ENCODE data around the gene OPN4. TPM values are rescaled to one million over a fixed set of nuclear protein-coding genes. Genes with fewer than 3 reads are reported as not detected.
A peak's percentile ranks its signal among the peaks of the same experiment; 100 is the strongest.
"Not testable (repeated sequence)": the region's sequence is repeated elsewhere in the genome, so short reads cannot be mapped to it uniquely, and the experiment has no call there.

Gene OPN4
- total RNA-seq, 2 donors from 2014 or later = not detected

DNA sequence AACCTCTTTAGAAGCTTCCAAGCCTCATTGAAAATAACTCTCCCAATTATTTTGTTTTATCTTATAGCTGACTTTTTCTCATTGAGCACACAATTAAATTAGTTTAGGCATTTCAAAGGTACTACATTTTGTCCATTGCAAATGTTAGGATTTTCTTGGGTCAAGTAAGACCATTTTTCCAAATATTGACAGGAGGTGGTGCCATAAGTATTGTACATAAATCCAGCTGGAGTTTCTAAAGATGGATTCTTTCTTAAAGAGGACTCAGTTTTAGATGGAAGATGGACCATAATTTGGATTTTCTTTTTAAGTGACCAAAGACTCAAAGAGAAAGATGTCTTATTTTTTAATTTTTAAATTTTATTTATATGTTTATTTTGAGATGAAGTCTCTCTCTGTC lies 12.3 kb upstream of the OPN4 start:
- peaks cover 8 to 31% of the 10 kb centered on the region in 2 donors for H3K27me3 Mint-ChIP-seq
- no peaks in the 10 kb centered on the region for H3K36me3 Mint-ChIP-seq
- ATAC-seq (no peak), DNase-seq (ENCODE audit: low spot score) (no peak)
- H3K4me3 Mint-ChIP-seq = no peak overlapping the region
- H3K4me1 Mint-ChIP-seq (ENCODE audit: low read depth in 2 of 2) = peaks cover 4 to 7% of the 10 kb centered on the region in 2 donors
- no peak overlapping the region for H3K27ac Mint-ChIP-seq
- H3K9me3 Mint-ChIP-seq = no peaks in the 10 kb centered on the region

DNA sequence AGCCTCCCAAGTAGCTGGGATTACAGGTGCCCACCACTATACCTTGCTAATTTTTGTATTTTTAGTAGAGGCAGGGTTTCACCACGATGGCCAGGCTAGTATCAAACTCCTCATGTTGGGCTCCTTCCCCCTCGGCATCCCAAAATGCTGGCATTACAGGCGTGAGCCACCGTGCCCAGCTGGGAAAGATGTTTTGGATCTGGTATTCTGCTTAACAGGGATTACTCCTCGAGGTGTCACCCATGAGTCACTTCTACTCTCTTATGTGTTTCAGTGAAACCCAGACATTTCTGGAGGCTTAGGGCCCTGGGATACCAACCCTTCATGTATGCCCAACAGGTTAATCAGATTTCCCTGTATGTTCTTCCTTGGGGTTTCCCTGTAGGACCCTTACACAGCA lies 11.8 kb upstream of the OPN4 start:
- Mint-ChIP-seq H3K36me3 (no peaks in the 10 kb centered on the region), H3K9me3 (no peaks in the 10 kb centered on the region), H3K4me1 (ENCODE audit: low read depth in 2 of 2) (peaks cover 4 to 7% of the 10 kb centered on the region in 2 donors), H3K27me3 (peaks cover 8 to 26% of the 10 kb centered on the region in 2 donors), H3K27ac (no peak overlapping the region), H3K4me3 (no peak overlapping the region)
- ATAC-seq (no peak), DNase-seq (ENCODE audit: low spot score) (no peak)

DNA sequence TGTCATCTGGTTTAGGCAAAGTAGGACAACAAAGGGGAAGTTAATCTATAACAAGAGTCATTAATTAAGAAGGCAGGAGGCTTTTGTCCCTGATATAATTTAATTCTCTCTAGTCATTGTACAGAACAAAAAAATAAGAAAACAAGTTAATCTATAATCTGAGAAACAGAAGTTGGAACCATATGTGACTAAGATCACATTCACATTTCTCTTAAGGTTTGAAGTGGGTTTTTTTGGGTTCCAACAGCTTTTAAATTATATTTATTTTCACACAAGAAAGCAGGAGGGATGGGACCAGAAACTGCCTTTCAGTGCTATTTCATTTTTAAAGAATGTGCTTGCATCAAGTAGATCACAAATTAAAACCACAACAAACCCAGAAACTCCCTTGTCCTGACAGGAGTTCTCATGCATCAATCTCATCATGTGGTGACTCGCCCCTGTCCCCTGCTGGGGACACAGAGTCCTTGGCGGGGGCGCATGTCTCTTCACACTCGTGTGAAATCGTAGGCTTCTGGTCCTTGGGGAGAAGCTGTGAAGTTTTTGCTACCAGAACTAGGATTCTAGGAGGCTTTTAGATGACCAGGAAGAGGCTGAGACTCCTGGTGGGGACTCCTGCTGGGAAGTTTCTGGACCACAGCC lies 10.1 kb upstream of the OPN4 start:
- Mint-ChIP-seq H3K36me3 (no peaks in the 10 kb centered on the region), H3K27ac (no peak overlapping the region), H3K4me1 (ENCODE audit: low read depth in 2 of 2) (peaks cover 4 to 7% of the 10 kb centered on the region in 2 donors), H3K9me3 (no peaks in the 10 kb centered on the region), H3K4me3 (no peak overlapping the region), H3K27me3 (peaks cover 4 to 16% of the 10 kb centered on the region in 2 donors)
- ATAC-seq (no peak), DNase-seq (ENCODE audit: low spot score) (no peak)

DNA sequence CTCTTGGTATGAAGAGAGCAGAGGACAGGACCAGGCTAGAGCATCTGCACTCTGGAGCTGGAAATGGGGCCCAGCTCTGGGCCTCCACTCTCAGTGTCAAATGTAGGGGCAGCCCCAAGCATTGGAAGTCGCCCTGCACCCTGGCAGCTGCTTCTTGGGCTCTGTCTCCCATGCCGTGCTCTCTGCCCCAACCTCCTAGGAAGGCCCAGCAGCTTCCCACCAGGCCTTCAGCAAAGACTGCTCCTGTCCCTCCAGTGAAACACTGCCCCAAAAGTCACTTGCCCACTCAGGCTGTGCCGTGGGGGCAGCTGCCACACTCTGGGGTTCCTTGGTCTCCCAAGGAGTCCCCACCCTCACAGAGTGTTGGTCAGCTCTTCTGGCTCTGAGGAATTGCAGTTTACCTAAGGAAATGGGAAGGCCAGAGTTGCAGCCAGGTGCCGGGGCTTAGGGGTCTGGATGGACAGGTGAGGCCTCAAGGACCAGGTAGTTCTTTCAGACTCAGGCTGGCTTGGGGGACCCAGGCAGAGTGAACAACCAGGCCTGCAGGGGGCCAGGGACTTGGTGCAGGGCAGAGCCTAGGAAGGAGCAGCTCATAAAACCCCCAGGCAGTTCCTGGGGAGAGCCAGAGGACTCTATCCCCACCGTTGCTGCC lies 9.4 kb upstream of the OPN4 start:
- peak; percentile 31 to 38 for ATAC-seq
- Mint-ChIP-seq H3K9me3 (no peaks in the 10 kb centered on the region), H3K36me3 (no peaks in the 10 kb centered on the region), H3K4me1 (ENCODE audit: low read depth in 2 of 2) (peaks cover 4 to 7% of the 10 kb centered on the region in 2 donors), H3K27ac (no peak overlapping the region), H3K4me3 (no peak overlapping the region), H3K27me3 (peaks cover 3 to 13% of the 10 kb centered on the region in 2 donors)
- no peak for DNase-seq (ENCODE audit: low spot score)

DNA sequence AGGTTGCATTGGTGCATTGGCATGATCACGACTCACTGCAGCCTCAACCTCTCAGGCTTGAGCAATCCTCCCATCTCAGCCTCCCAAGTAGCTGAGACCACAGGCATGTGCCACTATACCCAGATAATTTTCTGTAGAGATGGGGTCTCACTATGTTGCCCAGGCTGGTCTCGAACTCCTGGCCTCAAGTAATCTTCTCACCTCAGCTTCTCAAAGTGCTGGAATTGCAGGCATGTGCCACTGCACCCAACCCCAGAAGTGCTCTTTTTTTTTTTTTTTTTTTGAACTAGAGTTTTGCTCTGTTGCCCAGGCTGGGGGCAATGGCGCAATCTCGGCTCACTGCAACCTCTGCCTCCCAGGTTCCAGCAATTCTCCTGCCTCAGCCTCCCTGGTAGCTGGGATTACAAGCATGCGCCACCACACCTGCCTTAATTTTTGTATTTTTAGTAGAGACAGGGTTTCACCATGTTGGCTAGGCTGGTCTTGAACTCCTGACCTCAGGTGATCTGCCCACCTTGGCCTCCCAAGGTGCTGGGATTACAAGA lies 8.7 kb upstream of the OPN4 start:
- not testable (repeated sequence) for ATAC-seq; H3K4me1 Mint-ChIP-seq (ENCODE audit: low read depth in 2 of 2); H3K36me3 Mint-ChIP-seq; H3K27ac Mint-ChIP-seq; H3K27me3 Mint-ChIP-seq; H3K9me3 Mint-ChIP-seq; H3K4me3 Mint-ChIP-seq; DNase-seq (ENCODE audit: low spot score)

GRCh38 chr10:86646532-86646931 lies 7.8 kb upstream of the OPN4 start:
- Mint-ChIP-seq H3K27ac (no peak overlapping the region), H3K4me1 (ENCODE audit: low read depth in 2 of 2) (peaks cover 4 to 7% of the 10 kb centered on the region in 2 donors), H3K27me3 (peaks cover 0 to 5% of the 10 kb centered on the region in 2 donors), H3K9me3 (no peaks in the 10 kb centered on the region), H3K36me3 (no peaks in the 10 kb centered on the region), H3K4me3 (no peak overlapping the region)
- DNase-seq (ENCODE audit: low spot score) (no peak), ATAC-seq (no peak)

DNA sequence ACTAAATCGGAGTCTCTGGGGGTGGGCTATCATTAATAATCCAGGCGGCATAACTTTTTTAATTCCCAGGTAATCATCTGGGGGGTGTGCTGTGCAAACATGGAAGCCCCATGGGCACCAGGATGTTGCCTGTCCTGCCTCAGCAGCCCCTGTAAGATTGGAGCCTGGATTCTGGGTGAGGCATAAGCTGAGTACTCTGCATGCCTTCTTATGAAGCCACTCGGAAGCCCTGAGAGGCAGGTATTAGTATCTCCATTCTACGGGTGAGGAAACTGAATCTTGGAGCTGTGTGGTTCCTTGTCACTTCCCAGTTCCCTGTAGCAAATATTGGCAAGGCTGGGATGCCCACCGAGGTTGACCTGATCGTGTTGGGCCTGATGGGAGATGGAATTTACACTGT lies 7.4 kb upstream of the OPN4 start:
- no peaks in the 10 kb centered on the region for H3K9me3 Mint-ChIP-seq
- no peak overlapping the region for H3K4me3 Mint-ChIP-seq
- peaks cover 0 to 1% of the 10 kb centered on the region in 2 donors for H3K27me3 Mint-ChIP-seq
- no peak for DNase-seq (ENCODE audit: low spot score)
- peaks cover 4 to 7% of the 10 kb centered on the region in 2 donors for H3K4me1 Mint-ChIP-seq (ENCODE audit: low read depth in 2 of 2)
- no peak overlapping the region for H3K27ac Mint-ChIP-seq
- no peak for ATAC-seq
- H3K36me3 Mint-ChIP-seq = no peaks in the 10 kb centered on the region

DNA sequence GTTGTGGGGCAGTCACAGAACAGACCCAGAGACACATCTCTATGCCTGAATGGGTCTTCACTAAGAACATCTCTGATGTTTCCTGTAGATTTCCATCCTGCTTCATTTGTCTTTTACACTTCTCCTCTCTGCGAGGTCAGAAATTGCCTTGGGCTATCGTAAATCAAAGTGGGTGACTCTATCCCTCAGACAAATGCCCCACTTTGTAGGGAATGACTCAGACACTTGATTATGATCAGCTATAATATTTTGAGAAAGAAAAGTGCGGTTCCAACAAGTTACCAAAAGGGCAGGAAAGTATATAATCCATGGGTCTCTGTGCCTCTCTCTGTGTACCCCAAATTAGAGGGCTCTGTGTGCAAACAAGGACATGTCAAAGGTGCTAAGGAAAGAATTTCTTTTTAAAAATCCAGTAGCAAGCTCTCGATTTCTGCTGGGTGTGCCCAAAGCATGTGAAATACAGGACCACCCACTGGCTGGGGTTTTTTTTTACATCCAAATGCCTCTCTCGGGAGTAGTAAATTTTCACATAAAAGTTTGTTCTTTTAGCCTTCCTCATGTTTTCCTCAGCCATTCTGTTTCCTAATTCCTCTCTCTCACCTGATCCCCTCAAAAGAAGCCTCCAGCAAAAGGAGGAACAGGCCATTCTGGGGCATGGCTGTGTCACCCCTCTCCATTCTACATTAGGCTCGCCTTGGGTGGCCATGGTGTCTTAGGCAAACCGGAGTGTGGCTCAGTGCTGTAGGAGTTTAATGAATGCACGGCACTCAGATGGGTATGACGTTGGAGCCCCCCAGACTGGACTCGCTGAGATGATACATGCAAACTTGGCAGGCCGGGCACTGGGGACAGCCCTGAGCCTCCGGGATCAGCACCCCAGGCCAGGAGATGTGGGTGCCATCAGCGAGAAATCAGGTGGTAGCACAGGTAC lies 6.3 kb upstream of the OPN4 start:
- Mint-ChIP-seq H3K27ac (no peak overlapping the region), H3K4me3 (no peak overlapping the region), H3K36me3 (no peaks in the 10 kb centered on the region), H3K27me3 (no peaks in the 10 kb centered on the region), H3K9me3 (no peaks in the 10 kb centered on the region), H3K4me1 (ENCODE audit: low read depth in 2 of 2) (peaks cover 4 to 7% of the 10 kb centered on the region in 2 donors)
- ATAC-seq (no peak), DNase-seq (ENCODE audit: low spot score) (no peak)

DNA sequence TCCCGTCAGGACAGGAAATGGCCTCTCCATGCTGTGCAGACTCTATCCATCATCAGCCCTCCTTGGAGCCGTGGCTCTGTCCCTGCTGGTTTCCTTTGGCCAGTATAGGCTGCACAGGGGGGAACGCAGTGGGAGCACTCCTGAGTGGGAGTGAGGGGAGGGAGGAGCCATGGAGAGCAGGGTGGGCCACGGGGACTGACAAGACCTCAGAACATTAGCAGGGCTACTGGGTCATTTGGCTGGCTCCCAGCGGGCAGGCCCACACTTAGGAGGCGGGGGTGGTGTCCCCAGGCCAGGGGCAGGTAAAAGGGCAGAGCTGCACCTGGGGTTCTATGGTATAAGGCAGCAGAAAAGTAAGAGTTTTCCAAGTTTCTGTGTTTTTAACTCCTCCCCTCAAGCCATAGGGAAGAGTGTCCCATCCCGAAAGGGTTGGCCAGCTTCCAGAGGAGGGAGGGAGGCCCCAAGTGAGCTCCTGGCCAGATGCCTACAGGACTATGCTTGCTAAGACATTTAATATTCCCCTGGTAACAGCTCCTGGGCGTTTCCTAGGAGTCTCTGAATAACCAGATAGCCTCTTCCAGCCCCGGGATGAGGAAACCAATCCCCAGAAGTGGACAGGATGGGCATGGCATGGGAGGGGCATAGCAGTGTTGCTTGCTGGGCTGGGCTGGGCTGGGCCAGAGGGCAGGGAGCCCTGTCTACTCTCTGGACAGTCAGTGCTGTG lies 5.5 kb upstream of the OPN4 start:
- no peaks in the 10 kb centered on the region for H3K36me3 Mint-ChIP-seq
- H3K27me3 Mint-ChIP-seq = no peaks in the 10 kb centered on the region
- H3K4me3 Mint-ChIP-seq = no peak overlapping the region
- DNase-seq (ENCODE audit: low spot score) (no peak), ATAC-seq (no peak)
- H3K9me3 Mint-ChIP-seq = no peaks in the 10 kb centered on the region
- H3K27ac Mint-ChIP-seq = no peak overlapping the region
- H3K4me1 Mint-ChIP-seq (ENCODE audit: low read depth in 2 of 2) = no peaks in the 10 kb centered on the region

DNA sequence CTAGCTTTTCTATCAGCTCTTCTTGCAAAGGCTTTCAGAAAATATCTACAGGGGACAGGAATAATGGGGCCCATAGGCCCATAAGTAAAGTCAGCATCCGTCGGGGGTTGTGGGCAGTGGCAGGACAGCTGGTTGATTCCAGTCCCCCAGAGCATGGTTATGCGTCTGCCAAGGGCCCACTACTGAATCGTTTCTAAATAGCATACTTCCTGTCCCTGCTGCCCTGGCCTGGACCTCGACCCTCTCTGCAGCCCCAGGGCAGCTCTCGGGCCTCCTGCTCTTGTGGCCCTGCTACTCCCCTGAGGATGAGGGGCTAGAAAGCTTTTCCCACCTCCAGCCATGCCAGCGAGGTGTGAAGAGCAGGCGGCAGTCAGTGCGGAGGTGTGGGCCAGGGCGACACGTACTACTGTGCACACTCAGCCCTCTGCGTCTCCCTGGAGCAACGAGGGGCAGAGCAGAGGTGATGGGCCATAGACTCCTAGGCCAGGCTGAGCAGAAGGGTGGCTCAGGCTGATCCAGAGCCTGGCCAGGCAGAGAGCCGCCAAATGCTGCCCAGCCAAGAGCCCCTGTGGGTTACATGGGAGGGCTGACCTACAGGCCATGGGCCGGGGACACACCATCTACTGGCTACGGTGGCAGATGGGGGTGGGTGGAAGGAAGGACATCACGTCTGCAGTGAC lies 4.7 kb upstream of the OPN4 start:
- no peaks in the 10 kb centered on the region for H3K9me3 Mint-ChIP-seq
- H3K4me3 Mint-ChIP-seq = no peak overlapping the region
- DNase-seq (ENCODE audit: low spot score) (peak; percentile 54), ATAC-seq (no peak)
- H3K27me3 Mint-ChIP-seq = no peaks in the 10 kb centered on the region
- H3K36me3 Mint-ChIP-seq = no peaks in the 10 kb centered on the region
- no peaks in the 10 kb centered on the region for H3K4me1 Mint-ChIP-seq (ENCODE audit: low read depth in 2 of 2)
- H3K27ac Mint-ChIP-seq = no peak overlapping the region

GRCh38 chr10:86650151-86650550 lies 4.2 kb upstream of the OPN4 start:
- no peaks in the 10 kb centered on the region for H3K9me3 Mint-ChIP-seq
- H3K4me1 Mint-ChIP-seq (ENCODE audit: low read depth in 2 of 2) = no peaks in the 10 kb centered on the region
- H3K4me3 Mint-ChIP-seq = no peak overlapping the region
- H3K27ac Mint-ChIP-seq = no peak overlapping the region
- ATAC-seq (no peak), DNase-seq (ENCODE audit: low spot score) (peak; percentile 22)
- H3K27me3 Mint-ChIP-seq = no peaks in the 10 kb centered on the region
- H3K36me3 Mint-ChIP-seq = no peaks in the 10 kb centered on the region

DNA sequence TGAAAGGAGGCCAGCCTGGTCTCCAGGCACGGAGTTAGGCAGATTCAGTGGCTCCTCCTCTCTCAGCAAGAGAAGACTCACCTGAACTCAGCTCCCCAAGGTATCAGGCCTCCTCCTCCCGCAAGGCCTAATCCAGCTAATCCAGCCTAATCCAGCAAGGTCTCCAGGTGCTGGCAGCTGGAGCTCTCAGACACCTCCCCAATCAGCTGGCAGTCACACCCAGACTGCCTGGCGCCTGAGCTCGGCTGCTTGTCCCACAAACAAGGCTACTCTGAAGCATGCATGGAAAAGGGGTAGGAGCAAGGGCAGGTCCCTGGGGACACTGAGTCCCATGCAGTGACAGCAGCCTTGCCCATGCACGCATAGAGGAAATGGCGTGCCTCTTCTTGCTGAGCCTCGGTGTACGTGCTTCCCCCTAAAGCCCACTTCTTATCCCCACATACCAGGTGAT lies 3.3 kb upstream of the OPN4 start:
- Mint-ChIP-seq H3K27me3 (no peaks in the 10 kb centered on the region), H3K4me3 (no peak overlapping the region), H3K27ac (no peak overlapping the region), H3K36me3 (no peaks in the 10 kb centered on the region), H3K4me1 (ENCODE audit: low read depth in 2 of 2) (no peaks in the 10 kb centered on the region), H3K9me3 (no peaks in the 10 kb centered on the region)
- DNase-seq (ENCODE audit: low spot score) = peak; percentile 34
- ATAC-seq = no peak
